ENCODE data around the gene PDIA4.
"Not testable (repeated sequence)": the region's sequence is repeated elsewhere in the genome, so short reads cannot be mapped to it uniquely, and the experiment has no call there.

PDIA4 gene

GRCh38 chr7:149053384-149053783, 25.1 kb upstream of the PDIA4 start:
- CTCF ChIA-PET = interaction anchor here (2.1 kb wide), 1 partner anchor 13 kb away, joined by 8 read pairs; no protein-coding TSS in a partner anchor
- Mint-ChIP-seq H3K27me3 (peaks cover 13% of the 10 kb centered on the region), H3K27ac (no peak overlapping the region)

GRCh38 chr7:149050941-149051340, 22.6 kb upstream of the PDIA4 start:
- H3K9me3 Mint-ChIP-seq = no peaks in the 10 kb centered on the region
- no peak for DNase-seq
- H3K27me3 Mint-ChIP-seq = peaks cover 13% of the 10 kb centered on the region
- H3K4me3 Mint-ChIP-seq = no peak overlapping the region
- no peak overlapping the region for H3K27ac Mint-ChIP-seq
- no peaks in the 10 kb centered on the region for H3K4me1 Mint-ChIP-seq
- H3K36me3 Mint-ChIP-seq = no peaks in the 10 kb centered on the region
- CTCF ChIA-PET = no interaction called here

More at GRCh38 chr7:149053384-149053783, 25.1 kb upstream of the PDIA4 start:
- H3K36me3 Mint-ChIP-seq = no peaks in the 10 kb centered on the region
- H3K4me1 Mint-ChIP-seq = no peaks in the 10 kb centered on the region
- H3K9me3 Mint-ChIP-seq = no peaks in the 10 kb centered on the region
- no peak for DNase-seq
- H3K4me3 Mint-ChIP-seq = no peak overlapping the region

GRCh38 chr7:149048805-149049204, 20.5 kb upstream of the PDIA4 start:
- DNase-seq = no peak
- H3K9me3 Mint-ChIP-seq = no peaks in the 10 kb centered on the region
- H3K36me3 Mint-ChIP-seq = no peaks in the 10 kb centered on the region
- H3K4me1 Mint-ChIP-seq = no peaks in the 10 kb centered on the region
- H3K27ac Mint-ChIP-seq = no peak overlapping the region
- no peak overlapping the region for H3K4me3 Mint-ChIP-seq
- CTCF ChIA-PET = interaction anchor here (2.3 kb wide), 1 partner anchor 17 kb away, joined by 4 read pairs; no protein-coding TSS in a partner anchor
- peaks cover 9% of the 10 kb centered on the region for H3K27me3 Mint-ChIP-seq

- no peak for DNase-seq
- CTCF ChIA-PET = no interaction called here
- Mint-ChIP-seq H3K36me3 (no peaks in the 10 kb centered on the region), H3K4me3 (no peak overlapping the region), H3K4me1 (no peaks in the 10 kb centered on the region), H3K27me3 (peaks cover 9% of the 10 kb centered on the region), H3K27ac (no peak overlapping the region), H3K9me3 (no peaks in the 10 kb centered on the region)
Observed at GRCh38 chr7:149046416-149046815, 18.1 kb upstream of the PDIA4 start.

- Mint-ChIP-seq H3K36me3 (no peaks in the 10 kb centered on the region), H3K9me3 (no peaks in the 10 kb centered on the region), H3K27ac (no peak overlapping the region), H3K4me1 (no peaks in the 10 kb centered on the region), H3K27me3 (peaks cover 9% of the 10 kb centered on the region), H3K4me3 (no peak overlapping the region)
- CTCF ChIA-PET = interaction anchor here (0.9 kb wide), 1 partner anchor 38 kb away, joined by 3 read pairs; no protein-coding TSS in a partner anchor
- DNase-seq = no peak
Observed at GRCh38 chr7:149043936-149044335, 15.6 kb upstream of the PDIA4 start.

GRCh38 chr7:149041350-149041749, 13.0 kb upstream of the PDIA4 start:
- H3K27me3 Mint-ChIP-seq = peaks cover 9% of the 10 kb centered on the region
- H3K9me3 Mint-ChIP-seq = peaks cover 12% of the 10 kb centered on the region
- H3K36me3 Mint-ChIP-seq = no peaks in the 10 kb centered on the region
- H3K27ac Mint-ChIP-seq = no peak overlapping the region
- H3K4me3 Mint-ChIP-seq = no peak overlapping the region
- CTCF ChIA-PET = interaction anchor here (1.4 kb wide), 2 partner anchors 25 to 36 kb away, joined by 3 to 4 read pairs; no protein-coding TSS in a partner anchor
- H3K4me1 Mint-ChIP-seq = no peaks in the 10 kb centered on the region
- no peak for DNase-seq

- CTCF ChIA-PET, H3K36me3 Mint-ChIP-seq: not testable (repeated sequence)
Observed at GRCh38 chr7:149038641-149039040, 10.3 kb upstream of the PDIA4 start.

GRCh38 chr7:149036676-149037075, 8.4 kb upstream of the PDIA4 start:
- CTCF ChIA-PET = no interaction called here

More at GRCh38 chr7:149038641-149039040, 10.3 kb upstream of the PDIA4 start:
- not testable (repeated sequence) for H3K4me3 Mint-ChIP-seq, H3K27ac Mint-ChIP-seq, H3K4me1 Mint-ChIP-seq, DNase-seq
- peaks cover 14% of the 10 kb centered on the region for H3K27me3 Mint-ChIP-seq
- H3K9me3 Mint-ChIP-seq = peaks cover 18% of the 10 kb centered on the region

GRCh38 chr7:149031353-149031910, 3.1 kb upstream of the PDIA4 start:
- CTCF ChIA-PET = interaction anchor here (0.7 to 2.0 kb wide), 3 partner anchors 11 to 34 kb away, joined by 3 to 6 read pairs (median 4); no protein-coding TSS in a partner anchor

More at GRCh38 chr7:149036676-149037075, 8.4 kb upstream of the PDIA4 start:
- H3K36me3 Mint-ChIP-seq = no peaks in the 10 kb centered on the region
- no peak overlapping the region for H3K4me3 Mint-ChIP-seq
- peaks cover 5% of the 10 kb centered on the region for H3K27me3 Mint-ChIP-seq
- no peaks in the 10 kb centered on the region for H3K4me1 Mint-ChIP-seq
- H3K9me3 Mint-ChIP-seq = peaks cover 18% of the 10 kb centered on the region
- DNase-seq = no peak
- H3K27ac Mint-ChIP-seq = no peak overlapping the region

GRCh38 chr7:149030439-149030838, 2.1 kb upstream of the PDIA4 start:
- DNase-seq, H3K9me3 Mint-ChIP-seq, H3K27ac Mint-ChIP-seq, H3K27me3 Mint-ChIP-seq, H3K4me3 Mint-ChIP-seq: not testable (repeated sequence)
- Mint-ChIP-seq H3K4me1 (peaks cover 30% of the 10 kb centered on the region), H3K36me3 (peaks cover 10% of the 10 kb centered on the region)
- CTCF ChIA-PET = interaction anchor here (0.7 to 2.1 kb wide), 2 partner anchors 10 to 25 kb away, joined by 4 to 6 read pairs; no protein-coding TSS in a partner anchor

More at GRCh38 chr7:149031353-149031910, 3.1 kb upstream of the PDIA4 start:
- Mint-ChIP-seq H3K27ac (no peak overlapping the region), H3K4me1 (peaks cover 20% of the 10 kb centered on the region), H3K9me3 (peaks cover 5% of the 10 kb centered on the region), H3K36me3 (peaks cover 5% of the 10 kb centered on the region), H3K4me3 (no peak overlapping the region), H3K27me3 (peaks cover 5% of the 10 kb centered on the region)
- no peak for DNase-seq

GRCh38 chr7:149027611-149028345, 527 bp downstream of the PDIA4 start:
- DNase-seq = no peak
- peaks cover 49% of the 10 kb centered on the region for H3K4me1 Mint-ChIP-seq
- CTCF ChIA-PET = interaction anchor here (1.5 to 3.7 kb wide), 5 partner anchors 20 to 233 kb away, joined by 4 to 16 read pairs (median 7); partner anchors contain the start of gene ZNF783
- no peaks in the 10 kb centered on the region for H3K9me3 Mint-ChIP-seq
- H3K27ac Mint-ChIP-seq = peak overlapping the region; percentile 95
- peaks cover 24% of the 10 kb centered on the region for H3K36me3 Mint-ChIP-seq
- H3K27me3 Mint-ChIP-seq = no peaks in the 10 kb centered on the region
- peak overlapping the region; percentile 95 for H3K4me3 Mint-ChIP-seq

- Mint-ChIP-seq H3K4me3 (peak overlapping the region; percentile 95), H3K27me3 (no peaks in the 10 kb centered on the region), H3K36me3 (peaks cover 26% of the 10 kb centered on the region), H3K4me1 (peaks cover 52% of the 10 kb centered on the region), H3K27ac (peak overlapping the region; percentile 95), H3K9me3 (no peaks in the 10 kb centered on the region)
- DNase-seq = no peak
- CTCF ChIA-PET = interaction anchor here (1.5 to 3.7 kb wide), 5 partner anchors 20 to 234 kb away, joined by 4 to 16 read pairs (median 7); partner anchors contain the start of gene ZNF783
Observed at GRCh38 chr7:149027055-149027454, 1.2 kb downstream of the PDIA4 start.

- Mint-ChIP-seq H3K9me3 (no peaks in the 10 kb centered on the region), H3K27me3 (no peaks in the 10 kb centered on the region), H3K4me3 (no peak overlapping the region), H3K36me3 (peaks cover 49% of the 10 kb centered on the region), H3K27ac (no peak overlapping the region), H3K4me1 (peaks cover 45% of the 10 kb centered on the region)
- no peak for DNase-seq
- CTCF ChIA-PET = interaction anchor here (1.0 to 1.9 kb wide), 2 partner anchors 42 to 45 kb away, joined by 4 to 6 read pairs; no protein-coding TSS in a partner anchor
Observed at GRCh38 chr7:149023662-149024061, 4.6 kb downstream of the PDIA4 start.

- Mint-ChIP-seq H3K27me3 (no peaks in the 10 kb centered on the region), H3K4me3 (no peak overlapping the region), H3K4me1 (peaks cover 45% of the 10 kb centered on the region), H3K27ac (peak overlapping the region; percentile 30), H3K9me3 (no peaks in the 10 kb centered on the region), H3K36me3 (peaks cover 49% of the 10 kb centered on the region)
- CTCF ChIA-PET = interaction anchor here (0.9 to 1.9 kb wide), 2 partner anchors 17 to 43 kb away, joined by 3 to 6 read pairs; no protein-coding TSS in a partner anchor
- DNase-seq = no peak
Observed at GRCh38 chr7:149022756-149023360, 5.4 kb downstream of the PDIA4 start.

Measured in activated naive CD4-positive, alpha-beta T cell treated with anti-CD3 and anti-CD28 coated beads, Interleukin-2, amount 10 ng/mL, durations not matched to agents 7 days and 5 days (primary cell).